Measurements from ENCODE around the gene EPHB3.

The EPHB3 gene

DNA sequence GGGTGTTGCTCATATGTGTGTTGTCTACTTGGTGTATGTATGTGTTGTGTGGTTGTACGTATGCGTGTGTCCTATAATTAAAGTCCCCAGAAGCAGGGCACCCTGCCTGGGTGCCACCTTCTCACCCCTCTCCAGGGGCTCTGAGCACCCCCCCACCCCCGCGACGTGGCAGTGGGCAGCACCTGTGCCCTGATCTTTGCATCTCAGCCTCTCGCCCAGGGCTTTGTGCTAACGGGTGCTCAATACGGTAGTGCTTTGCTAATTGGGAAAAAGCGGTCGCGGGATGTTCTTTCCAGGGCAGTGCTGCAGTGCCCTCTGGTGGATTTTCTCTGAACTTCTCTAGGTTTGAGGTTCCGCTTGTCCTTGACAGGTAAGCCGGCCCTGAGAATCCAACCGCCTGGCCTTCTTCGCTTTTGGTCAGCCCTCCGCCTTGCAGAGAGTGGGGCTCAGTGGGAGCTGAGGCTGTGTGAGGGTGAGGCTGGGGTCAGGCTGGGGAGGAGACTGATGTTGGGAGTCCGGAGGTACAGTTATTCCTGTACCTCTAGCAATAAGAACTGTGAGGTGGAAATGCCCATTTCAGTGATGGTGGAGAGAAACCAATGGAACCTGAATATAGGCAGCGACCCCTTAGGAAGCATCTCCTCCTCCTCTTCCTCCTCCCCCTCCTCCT, 17.6 kb upstream of the EPHB3 start:
- DNase-seq, result peak; percentile 71

DNA sequence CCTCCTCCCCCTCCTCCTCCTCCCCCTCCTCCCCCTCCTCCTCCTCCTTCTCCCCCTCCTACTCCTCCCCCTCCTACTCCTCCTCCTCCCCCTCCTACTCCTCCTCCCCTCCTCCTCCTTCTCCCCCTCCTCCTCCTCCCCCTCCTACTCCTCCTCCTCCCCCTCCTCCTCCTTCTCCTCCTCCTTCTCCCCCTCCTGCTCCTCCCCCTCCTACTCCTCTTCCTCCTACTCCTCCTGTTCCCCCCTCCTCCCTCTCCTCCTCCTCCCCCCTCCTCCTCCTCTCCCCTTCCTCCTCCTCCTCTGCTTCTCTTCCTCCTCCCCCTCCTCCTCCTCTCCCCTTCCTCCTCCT, 17.1 kb upstream of the EPHB3 start:
- DNase-seq, result no peak

DNA sequence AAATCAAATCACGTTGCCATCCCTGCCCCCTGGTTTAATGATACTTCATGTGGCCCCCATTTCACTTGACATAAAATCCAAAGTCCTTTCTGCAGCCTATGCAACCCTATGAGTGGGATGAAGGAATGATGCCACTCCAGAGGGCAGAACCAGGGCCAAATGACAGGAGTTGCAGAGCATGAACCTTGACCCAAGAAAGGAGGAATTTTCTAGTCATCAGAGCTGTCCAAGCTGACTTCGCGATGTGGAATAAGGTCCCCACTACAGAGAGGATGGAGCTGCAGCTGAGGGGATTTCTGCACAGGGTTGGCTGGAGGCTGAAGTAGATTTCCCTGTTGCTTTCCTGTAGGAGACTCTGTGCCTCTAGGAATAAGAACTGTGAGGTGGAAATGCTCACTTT, 15.8 kb upstream of the EPHB3 start:
- DNase-seq, result no peak

DNA sequence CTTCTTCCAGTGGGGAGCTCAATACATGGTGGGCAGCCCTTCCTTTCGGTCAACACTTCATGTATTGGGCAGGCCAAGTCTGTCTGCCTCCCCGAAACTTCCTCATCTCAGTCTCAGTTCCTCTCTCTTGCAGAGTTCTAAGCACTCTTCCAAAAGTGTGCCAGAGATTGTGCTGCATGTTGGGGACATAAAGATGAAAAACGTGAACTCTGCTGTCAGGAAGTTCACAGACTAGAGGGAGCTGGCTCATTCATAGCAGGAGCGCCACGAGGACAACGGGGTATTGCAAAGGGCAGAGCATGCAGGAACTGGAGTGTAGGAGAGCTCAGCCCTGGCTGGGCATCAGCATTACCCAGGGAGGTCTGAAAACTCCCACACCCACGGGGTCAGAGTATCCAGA, 15.3 kb upstream of the EPHB3 start:
- DNase-seq, result no peak

DNA sequence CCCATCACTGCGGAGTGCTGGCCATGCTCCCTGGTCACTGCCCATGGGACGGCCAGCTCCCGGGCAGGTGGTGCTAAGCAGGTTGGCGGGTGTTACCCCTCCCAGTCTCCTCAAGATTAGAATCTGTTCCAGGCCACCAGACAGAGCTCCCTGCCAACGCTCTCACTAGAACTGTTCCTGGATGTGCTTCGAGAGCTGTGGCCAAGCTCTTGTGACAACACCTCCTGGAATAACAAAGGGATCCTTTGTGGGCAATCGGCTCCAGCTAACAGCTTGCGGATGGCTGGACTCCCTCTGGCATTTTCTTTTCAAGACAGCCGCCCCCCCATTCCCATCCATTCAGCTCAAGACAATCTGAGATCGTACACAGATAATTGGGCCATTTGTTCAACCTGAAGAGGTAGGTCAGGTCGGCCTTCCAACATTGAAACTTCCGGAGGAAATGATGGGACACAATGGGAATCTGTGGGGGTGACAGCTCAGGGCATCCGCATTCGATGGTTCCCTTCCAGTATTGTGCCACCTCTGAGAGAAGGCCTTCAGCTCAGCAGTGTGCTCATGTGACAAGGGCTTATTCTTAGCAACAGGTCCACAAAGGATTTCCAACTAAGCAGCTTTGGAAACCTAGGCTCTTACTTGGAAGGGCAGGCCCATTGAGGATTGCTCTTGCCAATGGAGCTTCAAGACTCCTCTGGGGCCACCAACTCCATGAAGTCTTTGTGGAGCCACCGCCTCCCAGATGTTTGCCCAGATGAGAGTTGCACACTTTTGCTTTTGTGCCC, 11.6 kb upstream of the EPHB3 start:
- no peak for DNase-seq

DNA sequence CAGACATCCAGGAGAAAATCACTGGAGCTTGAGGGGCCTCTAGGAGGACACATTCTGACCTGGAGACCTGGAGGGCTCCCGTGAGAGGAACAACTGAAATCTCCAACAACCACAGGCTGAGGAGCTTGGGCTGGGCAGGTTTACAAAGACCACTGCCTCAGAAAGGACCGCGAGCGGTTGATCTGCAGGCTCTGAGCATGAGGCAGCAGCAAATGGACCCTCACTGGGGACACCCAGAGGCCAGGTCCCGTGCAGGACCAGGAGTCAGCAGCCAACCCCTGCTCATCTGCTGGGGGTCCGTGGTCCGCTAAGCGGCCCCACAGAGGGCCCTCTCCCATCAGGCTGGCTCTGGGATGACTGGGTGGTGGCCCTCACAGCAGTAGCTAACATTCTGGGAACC, 10.5 kb upstream of the EPHB3 start:
- DNase-seq, result no peak

DNA sequence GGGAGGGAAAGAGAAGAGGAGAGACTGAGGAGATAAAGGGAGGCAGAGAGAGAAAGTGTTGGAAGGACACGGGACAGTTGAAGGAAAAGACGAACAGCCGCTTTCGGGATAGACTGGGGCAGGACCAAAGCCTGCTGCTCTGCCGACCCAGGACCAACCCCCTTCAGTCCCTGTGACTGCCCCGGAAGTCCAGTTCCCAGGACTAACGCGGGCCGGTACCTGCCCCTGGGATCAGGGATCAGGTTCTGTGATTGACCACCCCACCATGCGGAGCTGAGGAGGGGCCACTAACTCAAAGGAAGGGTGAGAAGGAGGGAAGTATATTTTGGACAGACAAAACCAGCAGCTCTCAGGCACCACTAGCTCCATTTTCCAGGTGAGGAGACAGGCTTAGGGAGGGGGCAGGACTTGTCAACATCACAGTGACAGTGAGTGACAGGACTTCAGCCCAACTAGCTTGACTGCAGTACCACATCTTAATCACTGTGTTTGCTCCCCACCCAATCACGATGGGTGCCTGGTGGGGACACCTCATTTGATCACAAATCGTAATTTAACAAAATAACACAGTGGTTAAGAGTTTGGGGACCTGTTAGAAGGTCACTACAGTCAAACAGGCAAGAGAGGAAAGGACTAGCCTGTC, 9.8 kb upstream of the EPHB3 start:
- no peak for DNase-seq

DNA sequence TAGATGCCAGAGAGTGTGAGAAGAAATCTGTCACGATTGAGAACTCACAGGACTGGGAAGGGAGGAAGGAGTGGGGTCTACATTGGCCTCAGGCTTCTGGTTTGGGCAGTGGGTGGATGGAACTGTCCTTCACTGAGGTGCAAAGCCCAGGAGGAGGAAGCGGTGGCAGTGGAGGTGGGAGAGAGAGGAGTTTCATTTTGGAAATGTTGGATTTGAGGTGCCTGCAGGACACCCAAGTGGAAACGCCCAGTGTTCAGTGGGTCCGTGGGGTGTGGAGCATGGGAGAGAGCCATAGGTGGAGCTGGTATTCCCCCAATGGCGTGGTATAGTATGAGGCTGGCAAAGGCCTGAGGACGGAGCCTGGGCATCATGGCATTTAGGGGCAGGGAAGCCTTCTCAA, 9.3 kb upstream of the EPHB3 start:
- DNase-seq, result no peak

DNA sequence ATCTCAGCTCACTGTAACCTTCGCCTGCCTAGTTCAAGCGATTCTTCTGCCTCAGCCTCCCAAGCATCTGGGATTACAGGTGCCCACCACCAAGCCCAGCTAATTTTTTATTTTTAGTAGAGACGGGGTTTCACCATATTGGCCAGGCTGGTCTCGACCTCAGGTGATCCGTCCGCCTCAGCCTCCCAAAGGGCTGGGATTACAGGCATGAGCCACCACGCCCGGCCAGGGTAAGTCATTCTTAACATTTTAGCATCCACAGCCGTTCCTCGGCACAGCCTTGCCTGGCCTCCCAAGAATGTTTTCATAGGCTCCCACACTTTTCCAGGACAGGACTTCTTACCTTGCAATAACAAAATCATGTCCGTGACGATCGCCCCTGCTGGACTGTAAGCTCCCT, 8.7 kb upstream of the EPHB3 start:
- no peak for DNase-seq

DNA sequence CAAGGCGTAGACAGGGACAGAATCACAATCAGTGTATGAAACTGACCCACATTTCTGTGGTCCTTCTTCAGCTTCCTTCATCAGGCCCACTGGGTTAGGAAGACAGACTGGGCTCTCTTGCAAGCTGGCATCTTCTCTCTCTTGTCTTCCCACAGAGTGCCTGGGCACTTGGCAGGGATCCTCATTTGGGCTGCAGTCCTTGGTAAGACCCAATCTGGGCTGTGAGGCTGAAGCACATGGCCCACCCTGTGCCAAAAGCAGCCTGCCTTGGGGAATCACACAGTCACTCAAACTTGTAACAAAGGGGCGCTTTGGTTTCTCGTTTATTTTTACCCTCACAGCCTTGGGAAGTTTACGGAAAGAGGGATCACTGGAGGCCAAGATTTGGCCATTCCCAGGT, 8.2 kb upstream of the EPHB3 start:
- DNase-seq, result no peak

DNA sequence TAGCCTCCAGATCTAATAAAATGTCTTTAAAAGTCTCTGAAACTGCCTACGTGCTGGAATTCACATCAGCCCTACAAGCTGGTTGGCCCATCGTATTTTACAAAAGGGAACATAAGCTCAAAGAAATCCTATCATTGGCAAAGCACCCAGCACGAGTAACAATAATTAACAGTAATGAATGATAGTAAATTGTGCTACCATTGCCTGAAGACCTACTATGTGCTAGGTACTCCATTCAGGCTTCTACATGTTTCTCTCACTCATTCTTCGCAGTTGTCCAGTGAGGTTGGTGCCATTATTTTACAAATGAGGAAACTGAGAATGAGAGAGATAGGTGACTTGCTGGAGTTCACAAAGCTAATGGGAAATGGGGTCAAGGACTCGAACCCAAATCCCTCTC, 7.1 kb upstream of the EPHB3 start:
- no peak for DNase-seq

DNA sequence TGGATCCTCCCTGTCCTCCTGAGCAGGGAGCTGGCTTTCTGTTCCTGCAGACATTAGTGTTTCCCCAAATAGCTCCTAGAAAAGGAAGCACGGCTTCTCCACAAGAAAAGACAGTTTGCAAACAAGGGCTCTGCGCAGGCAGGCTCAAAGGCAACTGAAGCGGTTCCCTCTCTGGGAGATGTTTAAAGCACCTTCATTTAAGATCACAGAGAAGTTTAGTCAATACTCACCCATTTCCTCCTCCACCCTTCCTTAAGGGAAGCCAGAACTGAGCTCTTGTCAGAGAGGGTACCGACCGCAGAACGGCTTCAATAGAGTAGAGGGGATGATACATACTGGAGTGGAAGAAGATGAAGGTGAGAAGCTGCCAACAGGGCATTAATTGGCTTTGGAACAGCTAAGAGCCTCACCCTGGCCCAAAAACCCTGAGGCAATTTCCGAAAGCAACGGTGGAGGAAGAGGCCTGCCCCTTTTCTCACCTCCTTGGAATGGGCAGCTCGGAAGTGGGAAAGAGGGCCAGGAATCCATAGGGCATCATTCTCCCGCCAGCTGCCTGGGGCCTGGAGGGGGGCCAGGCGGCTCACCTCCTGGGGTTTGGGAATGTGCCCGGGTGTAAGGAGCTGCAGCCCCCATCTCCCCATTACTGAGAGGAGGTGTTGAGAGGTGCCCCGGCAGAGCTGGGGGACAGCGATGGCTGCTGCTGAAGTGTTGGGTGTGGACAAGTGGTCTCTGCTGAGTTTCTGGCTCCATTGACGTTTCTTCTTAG, 4.8 kb upstream of the EPHB3 start:
- DNase-seq, result no peak

DNA sequence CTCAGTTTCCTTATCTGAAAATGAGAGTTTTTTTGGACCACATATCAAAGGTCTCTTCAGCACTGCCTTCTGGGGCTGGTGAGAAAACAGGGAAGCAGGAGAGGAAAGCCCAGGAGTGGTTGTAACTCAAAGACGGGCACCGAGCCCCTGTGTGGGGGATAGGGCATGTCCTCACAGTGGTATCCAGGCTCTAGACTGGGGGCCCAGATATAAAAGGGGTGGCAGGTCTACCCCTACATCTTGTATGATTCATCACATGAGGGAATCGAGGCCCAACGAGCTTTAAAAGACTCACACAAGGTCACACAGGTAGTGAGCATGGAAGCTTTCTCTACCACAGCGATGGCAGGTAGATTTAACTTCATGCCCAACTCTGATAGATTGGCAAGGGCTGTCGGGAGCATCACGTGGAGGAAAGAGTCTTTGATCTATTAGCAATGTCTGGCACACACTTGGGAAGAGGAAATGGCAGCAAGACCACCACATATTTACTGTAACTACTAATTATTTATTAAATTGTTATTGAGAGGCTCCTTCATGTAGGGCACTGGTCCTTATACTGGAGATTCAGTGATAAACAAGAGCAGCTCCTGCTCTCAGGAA, 4.1 kb upstream of the EPHB3 start:
- no peak for DNase-seq

DNA sequence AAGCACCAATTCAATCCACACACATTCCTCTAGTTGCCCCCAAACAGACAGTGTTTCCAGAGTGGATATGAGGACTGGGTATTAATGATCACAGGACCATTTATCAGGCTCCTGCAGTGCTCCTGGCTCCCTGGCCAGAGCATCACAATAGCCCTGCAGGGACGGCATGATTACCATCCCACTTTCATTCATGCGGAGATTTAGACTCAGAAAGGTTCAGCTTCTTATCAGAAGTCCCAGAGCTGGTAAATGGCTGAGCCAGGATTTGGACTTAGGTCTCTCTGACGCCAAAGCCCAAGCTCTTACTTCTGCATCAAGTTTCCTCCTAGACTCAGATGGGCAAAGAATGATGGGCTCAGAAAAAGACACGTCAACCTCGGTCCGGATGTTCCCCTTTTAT, 2.9 kb upstream of the EPHB3 start:
- DNase-seq, result no peak

DNA sequence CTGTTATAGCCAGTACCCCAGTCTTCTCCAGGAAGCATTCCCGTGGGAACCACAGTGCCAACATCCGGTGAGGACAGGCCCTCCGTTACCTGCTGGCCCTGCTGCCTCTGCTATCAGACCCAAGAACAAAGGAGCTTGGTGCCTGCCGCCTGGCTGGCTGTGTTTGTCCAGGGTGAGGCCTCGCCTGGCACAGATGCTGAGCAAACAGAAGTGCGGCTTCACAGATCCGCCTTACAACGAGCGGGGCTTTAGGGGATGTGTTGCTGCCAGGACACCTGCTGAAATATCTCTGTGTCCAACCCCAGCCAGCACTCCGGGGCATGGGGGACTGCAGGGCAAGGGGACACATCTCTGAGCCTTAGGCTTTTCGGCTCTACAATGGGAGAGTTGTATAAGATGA, 2.2 kb upstream of the EPHB3 start:
- no peak for DNase-seq

DNA sequence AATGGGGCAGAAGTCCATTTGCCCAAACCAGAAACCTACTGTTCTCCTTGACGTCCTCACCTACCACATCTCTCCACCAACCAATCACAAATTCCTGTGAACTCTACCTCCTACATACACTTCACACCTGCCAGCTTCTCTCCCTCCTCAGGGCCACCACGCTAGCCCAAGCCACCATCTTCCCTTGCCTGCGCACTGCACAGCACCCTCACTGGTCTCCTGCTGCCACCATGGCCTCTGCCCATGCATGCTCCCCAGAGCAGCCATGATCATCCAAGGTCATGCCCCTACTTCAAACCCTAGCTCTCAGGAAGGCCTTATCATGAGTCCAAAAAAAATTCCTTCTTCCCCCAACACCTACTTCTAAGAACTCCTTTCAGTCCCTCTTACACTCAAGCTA, 1.1 kb upstream of the EPHB3 start:
- DNase-seq, result no peak

DNA sequence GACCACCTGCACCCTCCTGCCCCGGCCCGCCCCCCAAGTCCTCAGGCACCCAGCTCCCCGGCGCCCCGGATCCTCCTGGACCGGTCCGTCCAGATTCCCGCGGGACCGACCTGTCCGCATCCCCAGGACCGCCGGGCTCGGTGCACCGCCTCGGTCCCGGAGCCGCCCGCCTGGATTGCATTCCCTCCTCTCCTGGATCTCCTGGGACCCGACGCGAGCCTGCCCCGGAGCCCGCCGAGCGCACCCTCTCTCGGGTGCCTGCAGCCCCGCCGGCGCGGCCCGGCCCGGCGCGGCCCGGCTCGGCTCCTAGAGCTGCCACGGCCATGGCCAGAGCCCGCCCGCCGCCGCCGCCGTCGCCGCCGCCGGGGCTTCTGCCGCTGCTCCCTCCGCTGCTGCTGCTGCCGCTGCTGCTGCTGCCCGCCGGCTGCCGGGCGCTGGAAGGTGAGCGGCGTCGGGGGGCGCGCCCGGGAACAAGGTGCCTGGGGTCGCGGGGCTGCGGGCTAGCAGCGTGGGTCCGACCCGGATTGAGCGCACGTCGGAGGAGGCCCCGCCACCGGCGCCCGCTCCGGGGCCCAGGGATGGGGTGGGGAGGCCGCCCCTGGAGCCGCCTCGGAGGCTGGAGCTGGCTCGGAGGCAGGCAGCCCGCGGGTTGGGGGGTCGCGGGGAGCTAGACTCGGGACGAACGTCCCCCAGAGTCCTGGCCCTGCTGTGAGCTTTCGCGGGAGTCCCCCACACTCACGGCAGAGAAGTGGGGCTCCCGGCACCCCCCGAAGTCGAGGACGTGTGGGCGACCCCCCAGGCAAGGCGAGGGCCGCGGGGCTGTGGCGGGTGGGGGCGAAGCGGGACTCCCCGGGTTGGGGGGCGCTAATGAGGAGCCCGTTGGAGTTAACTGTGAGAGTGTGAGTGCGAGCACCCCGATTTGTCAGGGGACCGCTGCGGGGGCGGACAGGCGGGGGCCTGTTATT, 610 bp downstream of the EPHB3 start:
- no peak for DNase-seq

DNA sequence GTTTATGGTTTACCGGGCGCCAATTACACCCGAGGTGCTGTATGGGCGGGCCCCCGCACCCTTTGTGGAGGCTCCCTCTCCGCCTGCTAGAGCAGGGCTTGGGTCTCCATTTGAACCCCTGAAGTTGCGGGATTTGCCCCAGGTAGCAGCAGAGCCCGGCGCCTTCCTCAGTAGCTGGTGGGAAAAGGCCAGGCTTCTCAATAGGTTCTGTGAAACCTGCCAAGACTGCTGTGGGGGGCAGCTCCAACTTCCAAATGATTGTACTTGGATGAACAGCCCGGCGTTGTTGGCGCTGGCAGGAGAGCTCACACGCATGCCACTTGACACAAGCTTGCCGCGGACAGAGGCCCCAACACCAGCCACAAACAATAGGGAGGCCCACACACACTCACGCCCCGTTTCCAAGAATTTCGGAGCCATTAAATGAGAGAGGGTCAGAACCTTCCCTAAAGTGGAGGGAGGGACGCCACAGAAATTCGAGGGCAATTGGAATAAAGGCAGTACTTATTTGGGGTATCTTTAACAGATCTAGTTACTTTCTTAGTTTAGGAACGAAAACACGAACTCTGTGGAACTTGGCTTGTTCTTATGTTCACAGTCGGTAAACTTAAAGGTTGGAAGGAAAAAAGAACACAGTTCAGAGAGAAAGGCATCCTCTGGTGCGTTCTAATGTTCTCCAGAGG, 1.4 kb downstream of the EPHB3 start:
- peak; percentile 51 for DNase-seq

DNA sequence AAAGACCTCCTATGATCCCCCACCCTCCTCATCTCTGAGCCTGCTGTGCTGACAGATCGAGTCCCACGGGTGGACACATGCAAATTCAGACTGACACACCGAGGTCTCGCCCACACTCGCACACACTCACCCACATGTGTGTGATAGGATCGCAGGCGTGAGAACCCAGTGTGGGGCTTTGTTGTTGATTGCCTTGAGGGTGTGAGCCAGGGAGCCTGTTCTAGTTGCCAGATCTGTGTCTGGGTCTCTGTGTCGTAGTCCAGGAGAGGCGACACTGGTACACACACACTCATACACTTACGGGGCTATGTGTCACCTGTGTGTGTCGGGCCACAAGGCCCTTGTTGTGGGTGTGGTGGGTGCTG, 2.0 kb downstream of the EPHB3 start:
- DNase-seq, result no peak

DNA sequence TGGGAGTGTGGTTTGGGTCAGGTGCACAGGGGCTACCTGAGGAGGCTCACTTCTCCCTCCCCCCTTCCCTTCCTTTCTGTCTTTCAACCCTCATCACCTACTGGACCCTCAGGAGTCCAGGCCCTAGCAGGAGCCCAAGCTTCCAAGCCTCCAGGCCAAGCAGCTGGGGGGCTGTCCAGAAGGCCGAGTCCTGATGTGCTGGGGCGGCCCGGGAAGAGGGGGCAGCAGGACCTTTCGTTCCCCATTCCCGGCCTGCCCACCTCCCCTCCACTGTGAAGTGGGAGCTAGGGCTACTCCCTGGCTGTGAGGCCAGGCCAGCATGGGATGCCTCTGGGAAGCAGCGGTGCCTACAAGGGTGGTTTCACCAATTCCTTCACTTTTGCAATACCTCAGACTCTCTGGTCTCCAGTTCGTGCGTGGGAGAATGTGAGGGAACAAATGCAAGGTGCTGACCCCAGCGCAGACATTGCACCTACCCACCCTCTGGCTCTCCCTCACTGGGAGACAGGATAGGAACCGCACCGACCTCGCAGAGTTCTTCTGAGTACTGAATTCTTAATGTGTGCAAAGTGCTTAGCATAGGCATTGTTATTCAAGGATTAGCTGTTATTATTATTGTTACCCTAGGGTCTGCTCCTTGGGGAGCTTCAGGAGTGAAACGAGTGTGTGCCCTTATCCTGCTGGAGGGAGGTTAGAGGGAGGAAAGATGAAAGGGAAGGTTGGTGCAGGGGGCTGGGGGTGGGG, 2.5 kb downstream of the EPHB3 start:
- no peak for DNase-seq
